Body of pancreas (tissue), 4 donors: Measurements from ENCODE around the gene ALOX12. TPM values are rescaled to one million over a fixed set of nuclear protein-coding genes. Genes with fewer than 3 reads are reported as not detected.

Experiments used
- ATAC-seq: fragments of 150-250 bp; one replicate; pipeline ENCODE4 v1.9.1; 2016
- DNase-seq, 4 donors: peaks; one replicate each; pipeline ENCODE4 v3.0.0-alpha.2; 2019
- H3K27ac ChIP-seq, 4 donors: fragments of 200-600 bp; sonication (generic); 1 replicate in 3 of 4; 2 replicates in 1 of 4; pipeline versions ENCODE4 v1.5.1 to v1.6.1; 2016 to 2019; ENCODE audit warnings: mild to moderate bottlenecking in 1 of 4, mixed read lengths in 1 of 4, moderate library complexity in 1 of 4
- H3K27me3 ChIP-seq, 2 donors: fragments of 200-600 bp; sonication (generic); one replicate each; pipeline ENCODE4 v1.6.0; 2016; ENCODE audit warnings: mild to moderate bottlenecking in 1 of 2
- H3K36me3 ChIP-seq, 2 donors: fragments of 200-600 bp; sonication (generic); replicated peaks in 1 of 2; 2 replicates each; pipeline ENCODE4 v1.5.1; 2016; ENCODE audit warnings: low read depth in 2 of 2; ENCODE audit not compliant: insufficient read depth in 1 of 2
- H3K4me1 ChIP-seq: fragments of 200-600 bp; sonication (generic); one replicate; pipeline ENCODE4 v1.6.0; 2016
- H3K4me3 ChIP-seq, 2 donors: fragments of 200-600 bp; sonication (generic); 1 replicate in 1 of 2; 2 replicates in 1 of 2; pipeline ENCODE4 v1.5.1; 2016 to 2019
- H3K9me3 ChIP-seq, 3 donors: fragments of 200-600 bp; sonication (generic); 1 replicate in 2 of 3; 2 replicates in 1 of 3; pipeline ENCODE4 v1.5.1; 2016
- POLR2A ChIP-seq, 3 donors: fragments of 450-650 bp; IDR thresholded peaks; one replicate each; pipeline ENCODE4 v1.6.1; 2016; ENCODE audit warnings: antibody characterized with exemption in 3 of 3, mild to moderate bottlenecking in 2 of 3
- WGBS, 2 donors: methylation state at CpG; one replicate each; pipeline ENCODE4 v1.1.5; 2017; 5-methylcytosine and 5-hydroxymethylcytosine counted together
- intact Hi-C: fragments of 100-400 bp; cut with DNase I; formaldehyde crosslinking; loops from one replicate; pipeline ENCODE4 v1.15.1; 2023
- total RNA-seq, 2 donors: library from RNA; depleted of rRNA; stranded (reverse); fragments of >200 nt; gene quantifications; one replicate each; pipeline ENCODE4 v1.1.0, GENCODE V29; 2016
- TF ChIP-seq, protein P1 (sequence below), 7 experiments: fragments of 450-650 bp in 4 of 7; fragments of 200-600 bp in 3 of 7; sonication (generic) in 3 of 7; IDR thresholded peaks; one replicate each; pipeline ENCODE4 v1.5.1; 2016 to 2019; ENCODE audit warnings: antibody characterized with exemption in 7 of 7

Gene ALOX12
- total RNA-seq, 2 donors from 2014 or later = not detected

DNA sequence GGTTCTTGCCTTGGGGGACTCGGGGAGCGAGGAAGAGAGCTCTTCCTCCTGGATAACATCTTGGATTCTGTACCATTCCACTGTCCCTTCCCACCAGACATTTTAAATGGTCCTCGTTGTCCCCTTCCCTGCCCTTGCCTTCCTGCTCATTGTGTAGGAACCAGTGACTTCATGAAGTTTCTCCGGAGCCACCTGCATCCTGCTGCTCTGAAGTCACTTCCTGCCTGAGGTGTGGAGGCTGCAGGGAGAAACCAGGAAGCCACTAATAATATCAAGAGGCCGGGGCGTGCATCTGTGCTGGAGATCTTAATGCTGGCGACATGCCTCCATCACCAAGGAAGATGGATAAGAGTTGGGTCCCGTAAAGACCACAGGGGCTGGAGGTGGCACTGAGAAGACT lies 33.8 kb downstream of the ALOX12 start:
- 63 to 73% methylated on average over 6 to 8 of the region's 8 CpGs for WGBS, 2 donors
- H3K4me1 ChIP-seq = no peaks in the 10 kb centered on the region
- H3K27ac ChIP-seq = no peak overlapping the region

DNA sequence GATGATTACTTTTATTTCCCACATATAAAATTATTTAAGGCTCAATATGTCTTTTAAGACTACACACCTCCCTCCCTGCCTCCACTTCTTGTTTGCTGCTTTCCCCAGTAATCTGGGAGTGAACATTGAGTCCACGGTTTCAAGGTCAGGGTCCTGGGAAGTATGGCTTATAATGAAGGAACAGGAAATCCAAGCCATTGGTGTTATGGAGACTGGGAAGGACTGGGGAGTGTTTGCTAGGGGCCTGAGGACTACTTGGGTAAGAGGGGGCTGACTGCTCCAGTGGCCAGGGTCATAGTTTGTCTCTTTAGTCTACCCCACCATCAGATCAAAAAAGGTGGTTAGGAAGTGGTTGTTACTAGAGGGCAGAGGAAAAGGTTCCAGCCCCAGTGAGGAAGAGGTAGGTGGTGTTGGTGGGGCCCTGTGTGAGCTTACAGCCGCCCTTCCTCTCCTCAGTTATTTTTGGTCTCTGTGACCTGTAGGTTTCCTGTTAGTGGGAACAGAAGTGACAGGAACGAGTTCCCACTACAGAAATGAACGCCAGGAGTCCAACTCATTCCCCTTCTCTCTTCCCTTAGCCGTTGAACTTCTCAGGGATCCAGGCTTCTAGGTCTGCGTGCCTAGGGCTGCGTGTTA lies 39.2 kb downstream of the ALOX12 start:
- WGBS, 2 donors = 2 to 4% methylated on average over 7 of the region's 7 CpGs
- H3K9me3 ChIP-seq = no peaks in the 10 kb centered on the region
- ATAC-seq = peak; percentile 4
- no peak for DNase-seq
- TF ChIP-seq, protein P1, sequence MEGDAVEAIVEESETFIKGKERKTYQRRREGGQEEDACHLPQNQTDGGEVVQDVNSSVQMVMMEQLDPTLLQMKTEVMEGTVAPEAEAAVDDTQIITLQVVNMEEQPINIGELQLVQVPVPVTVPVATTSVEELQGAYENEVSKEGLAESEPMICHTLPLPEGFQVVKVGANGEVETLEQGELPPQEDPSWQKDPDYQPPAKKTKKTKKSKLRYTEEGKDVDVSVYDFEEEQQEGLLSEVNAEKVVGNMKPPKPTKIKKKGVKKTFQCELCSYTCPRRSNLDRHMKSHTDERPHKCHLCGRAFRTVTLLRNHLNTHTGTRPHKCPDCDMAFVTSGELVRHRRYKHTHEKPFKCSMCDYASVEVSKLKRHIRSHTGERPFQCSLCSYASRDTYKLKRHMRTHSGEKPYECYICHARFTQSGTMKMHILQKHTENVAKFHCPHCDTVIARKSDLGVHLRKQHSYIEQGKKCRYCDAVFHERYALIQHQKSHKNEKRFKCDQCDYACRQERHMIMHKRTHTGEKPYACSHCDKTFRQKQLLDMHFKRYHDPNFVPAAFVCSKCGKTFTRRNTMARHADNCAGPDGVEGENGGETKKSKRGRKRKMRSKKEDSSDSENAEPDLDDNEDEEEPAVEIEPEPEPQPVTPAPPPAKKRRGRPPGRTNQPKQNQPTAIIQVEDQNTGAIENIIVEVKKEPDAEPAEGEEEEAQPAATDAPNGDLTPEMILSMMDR (IDR thresholded peaks at IDR 0.05) = no peak
- no peak for TF ChIP-seq POLR2A (IDR thresholded peaks at IDR 0.05)
- no peaks in the 10 kb centered on the region for H3K27me3 ChIP-seq
- peaks cover 25% of the 10 kb centered on the region for H3K4me1 ChIP-seq
- H3K4me3 ChIP-seq = peak overlapping the region in 1 of 2 donors; percentile 37
- peak overlapping the region; percentile 56 to 88 (median 72) for H3K27ac ChIP-seq
- intact Hi-C loops = no loop called here
- no peaks in the 10 kb centered on the region for H3K36me3 ChIP-seq

More for the DNA sequence above, 33.8 kb downstream of the ALOX12 start:
- intact Hi-C loops = loop anchor here (10.0 kb wide), 1 partner anchor 185 kb away; no protein-coding TSS in a partner anchor
- no peak for DNase-seq
- Histone ChIP-seq H3K9me3 (no peaks in the 10 kb centered on the region), H3K27me3 (no peaks in the 10 kb centered on the region), H3K36me3 (no peaks in the 10 kb centered on the region), H3K4me3 (no peak overlapping the region)
- peak; percentile 43 for ATAC-seq
- no peak for TF ChIP-seq POLR2A (IDR thresholded peaks at IDR 0.05)
- TF ChIP-seq, protein P1 (IDR thresholded peaks at IDR 0.05) = no peak

DNA sequence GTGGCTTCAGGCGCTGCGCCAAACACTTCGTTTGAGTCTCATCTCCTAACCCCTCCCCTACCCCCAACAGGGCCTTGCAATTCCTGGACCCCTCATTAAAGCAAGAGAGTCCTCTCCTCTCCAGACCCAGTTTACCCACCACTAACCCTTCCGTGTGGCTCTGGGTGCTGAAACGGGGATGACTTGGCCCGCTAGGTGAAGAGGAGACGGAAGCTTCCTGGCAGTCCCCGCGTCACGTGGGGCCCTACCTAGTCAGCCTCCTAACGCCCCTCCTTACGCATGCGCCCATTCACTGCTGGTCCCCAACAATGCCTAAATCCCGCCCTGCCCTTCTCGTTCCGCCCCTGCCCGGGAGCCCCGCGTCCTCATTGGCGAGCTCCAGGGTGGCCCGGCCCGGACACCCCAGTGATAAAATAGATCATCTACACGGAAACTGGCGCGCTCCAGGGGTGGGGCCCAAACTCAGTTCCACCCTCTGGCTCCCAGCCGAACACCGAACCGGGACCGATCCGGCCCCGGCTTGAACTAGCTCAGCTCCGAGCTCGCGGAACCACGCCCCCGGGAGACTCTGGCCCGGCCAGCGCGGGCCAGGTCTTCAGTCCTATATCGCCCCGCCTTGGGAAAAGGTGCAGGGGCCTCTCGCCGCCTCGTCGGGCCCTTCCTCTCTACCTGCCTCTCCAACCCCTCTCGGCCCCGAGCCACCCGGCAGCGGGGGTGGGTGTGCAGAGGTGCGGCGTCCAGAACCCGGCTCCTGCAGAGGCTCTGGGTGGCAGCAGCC lies 39.9 kb downstream of the ALOX12 start, which contains the start of gene SLC16A13:
Gene SLC16A13, plus strand, starts transcription at position 425 of the 778 bp plus-strand sequence. CDS start 368 bp downstream, outside the sequence.
- Histone ChIP-seq H3K36me3 (no peaks in the 10 kb centered on the region), H3K4me1 (peaks cover 25% of the 10 kb centered on the region), H3K27ac (peak within 1 kb of the TSS; percentile 56 to 88 (median 72)), H3K9me3 (no peaks in the 10 kb centered on the region), H3K4me3 (peak within 1 kb of the TSS in 1 of 2 donors; percentile 37), H3K27me3 (no peaks in the 10 kb centered on the region)
- intact Hi-C loops = no loop called here
- DNase-seq (peak; percentile 93 to 97 (median 97)), ATAC-seq (peak; percentile 96)
- WGBS, 2 donors = 1% methylated on average over 20 to 47 of the region's 52 CpGs
- peak; percentile 41 to 76 (median 73) for TF ChIP-seq POLR2A (IDR thresholded peaks at IDR 0.05)
- TF ChIP-seq, protein P1 (IDR thresholded peaks at IDR 0.05) = no peak

DNA sequence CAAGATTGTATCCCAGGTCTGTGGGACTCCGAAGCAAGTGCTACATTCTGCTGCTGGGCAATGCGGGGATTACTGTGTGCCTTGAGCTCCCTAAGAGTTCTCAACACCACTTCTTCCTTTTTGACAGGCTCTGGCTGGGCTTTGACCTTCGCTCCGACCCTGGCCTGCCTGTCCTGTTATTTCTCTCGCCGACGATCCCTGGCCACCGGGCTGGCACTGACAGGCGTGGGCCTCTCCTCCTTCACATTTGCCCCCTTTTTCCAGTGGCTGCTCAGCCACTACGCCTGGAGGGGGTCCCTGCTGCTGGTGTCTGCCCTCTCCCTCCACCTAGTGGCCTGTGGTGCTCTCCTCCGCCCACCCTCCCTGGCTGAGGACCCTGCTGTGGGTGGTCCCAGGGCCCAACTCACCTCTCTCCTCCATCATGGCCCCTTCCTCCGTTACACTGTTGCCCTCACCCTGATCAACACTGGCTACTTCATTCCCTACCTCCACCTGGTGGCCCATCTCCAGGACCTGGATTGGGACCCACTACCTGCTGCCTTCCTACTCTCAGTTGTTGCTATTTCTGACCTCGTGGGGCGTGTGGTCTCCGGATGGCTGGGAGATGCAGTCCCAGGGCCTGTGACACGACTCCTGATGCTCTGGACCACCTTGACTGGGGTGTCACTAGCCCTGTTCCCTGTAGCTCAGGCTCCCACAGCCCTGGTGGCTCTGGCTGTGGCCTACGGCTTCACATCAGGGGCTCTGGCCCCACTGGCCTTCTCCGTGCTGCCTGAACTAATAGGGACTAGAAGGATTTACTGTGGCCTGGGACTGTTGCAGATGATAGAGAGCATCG lies 42.4 kb downstream of the ALOX12 start:
- no peak overlapping the region for H3K4me3 ChIP-seq

More for the DNA sequence above, 42.4 kb downstream of the ALOX12 start:
- no peaks in the 10 kb centered on the region for H3K9me3 ChIP-seq
- H3K4me1 ChIP-seq = peaks cover 39% of the 10 kb centered on the region
- intact Hi-C loops = no loop called here
- ATAC-seq = no peak
- no peak for TF ChIP-seq POLR2A (IDR thresholded peaks at IDR 0.05)
- TF ChIP-seq, protein P1 (IDR thresholded peaks at IDR 0.05) = no peak
- peaks cover 0 to 16% of the 10 kb centered on the region in 2 donors for H3K27me3 ChIP-seq
- no peak for DNase-seq
- 80% methylated on average over 15 to 17 of the region's 19 CpGs for WGBS, 2 donors
- no peak overlapping the region for H3K27ac ChIP-seq
- H3K36me3 ChIP-seq = no peaks in the 10 kb centered on the region
